Activated CD4-positive, alpha-beta T cell treated with anti-CD3 and anti-CD28 coated beads, Interleukin-2, Interleukin-6, amounts not matched to agents 100 ng/mL and 50 ng/mL, durations not matched to agents 16 hours and 8 hours (primary cell): ENCODE measurements around the gene WDR93.

Experiments
- DNase-seq: peaks from one replicate; pipeline ENCODE4 v3.0.0-alpha.2; 2020

The WDR93 gene

DNA sequence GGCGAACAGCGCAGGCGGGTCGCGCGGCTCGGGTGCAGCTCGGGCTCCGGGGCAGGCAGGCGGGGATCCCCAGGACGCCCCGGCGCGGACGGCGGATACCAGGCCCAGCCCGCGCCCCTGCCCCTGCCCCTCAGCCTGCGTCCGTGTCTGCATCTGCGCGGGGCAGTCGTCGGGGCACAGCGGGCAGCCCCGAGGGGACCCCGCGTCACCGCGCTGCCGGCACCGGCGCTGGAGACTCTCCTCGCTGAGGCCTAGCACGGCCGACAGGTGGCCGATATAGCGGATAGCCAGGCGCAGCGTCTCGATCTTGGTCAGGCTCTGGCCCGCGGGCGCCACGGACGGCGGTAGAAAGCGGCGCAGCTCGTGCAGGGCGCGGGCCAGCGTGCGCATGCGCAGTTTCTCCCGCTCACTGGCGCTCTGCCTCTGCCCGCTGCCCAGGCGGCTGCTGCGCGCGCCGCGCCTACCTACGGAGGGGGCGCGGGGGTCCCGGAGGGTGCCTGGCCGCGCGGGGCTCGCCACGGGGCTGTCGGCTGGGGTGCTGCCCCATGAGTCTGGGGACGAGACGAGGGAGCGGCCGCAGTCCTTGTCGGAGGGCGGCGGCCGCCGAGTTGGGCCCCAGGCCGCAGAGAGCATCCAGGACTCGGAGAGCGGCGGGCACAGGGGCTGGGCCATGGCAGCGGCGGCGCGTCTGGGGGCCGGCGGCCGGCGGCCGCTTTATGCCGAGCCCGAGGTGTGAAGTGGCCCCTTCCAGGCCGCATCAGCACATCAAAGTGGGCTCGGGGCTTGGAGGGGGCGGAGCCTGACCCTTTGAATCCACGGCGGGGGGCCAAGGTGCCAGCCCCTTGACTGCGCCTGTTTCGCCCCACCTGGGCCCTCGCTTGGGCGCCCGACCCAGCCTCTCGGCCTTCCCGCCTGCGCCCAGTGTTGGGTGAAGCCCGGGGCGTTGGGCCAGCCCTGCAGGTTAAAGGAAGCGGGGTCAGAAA lies 60.2 kb downstream of the WDR93 start, which contains the start of gene MESP1:
MESP1 (minus strand) TSS at position 690 of the 983 bp plus-strand sequence; CDS start at position 672, 18 bp downstream.
- DNase-seq: peak; percentile 92

DNA sequence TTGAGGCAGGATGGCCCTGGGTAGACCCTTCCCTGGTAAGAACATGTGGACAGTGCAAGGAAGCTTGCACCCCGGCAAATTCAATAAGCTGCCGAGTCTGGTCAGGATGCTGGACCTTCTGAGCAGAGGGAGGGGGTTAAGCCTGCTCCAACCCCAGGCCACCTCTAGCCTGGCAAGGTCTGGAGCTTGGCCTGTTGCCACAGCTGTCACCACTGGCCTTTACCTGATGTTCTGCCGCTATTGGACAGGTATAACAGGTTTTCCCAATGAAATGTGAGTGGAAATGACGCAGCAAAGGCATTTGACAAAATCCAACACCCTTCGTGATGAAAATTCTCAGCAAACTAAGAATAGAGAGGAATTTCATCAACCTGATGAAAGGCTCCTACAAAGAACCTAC lies 61.1 kb downstream of the WDR93 start:
- DNase-seq: no peak

- no peak for DNase-seq
Measured at GRCh38 chr15:89753855-89754254, 63.2 kb downstream of the WDR93 start.

DNA sequence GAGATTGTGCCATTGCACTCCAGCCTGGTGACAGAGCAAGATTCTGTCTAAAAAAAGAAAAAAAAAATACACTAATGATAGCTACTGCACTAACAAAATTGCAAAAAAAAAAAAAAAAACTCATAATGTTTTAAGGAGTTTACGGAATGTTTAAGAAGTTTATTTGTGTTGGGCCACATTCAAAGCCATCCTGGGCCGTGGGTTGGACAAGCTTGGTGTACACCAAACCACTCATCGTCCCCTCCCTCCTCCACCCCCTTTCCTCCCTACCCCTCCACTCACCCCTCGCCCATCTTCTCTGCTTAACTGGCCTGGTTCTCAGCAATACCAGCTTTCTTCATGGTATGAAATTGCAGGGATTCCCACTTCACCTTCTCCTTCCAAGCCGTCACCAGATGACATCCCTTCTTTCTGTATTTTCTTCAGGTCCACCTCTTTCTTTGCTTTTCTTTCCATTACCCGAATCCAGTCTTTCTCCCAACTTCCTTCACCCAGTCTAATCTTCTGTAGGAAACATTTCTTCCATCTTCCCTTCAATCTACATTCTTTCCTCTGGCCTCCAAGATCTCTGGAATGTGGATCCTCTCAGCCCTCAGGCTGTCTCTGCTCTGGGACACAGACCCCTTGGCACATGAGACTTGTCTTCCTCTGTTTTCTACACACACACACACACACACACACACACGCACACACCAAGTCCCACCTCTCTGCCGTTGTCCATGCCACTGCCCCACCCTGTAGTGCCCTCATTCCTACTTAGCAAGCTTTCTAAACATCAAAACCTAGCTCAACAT lies 63.9 kb downstream of the WDR93 start:
- no peak for DNase-seq

GRCh38 chr15:89755701-89756100 lies 65.1 kb downstream of the WDR93 start:
- DNase-seq: no peak

- DNase-seq: no peak
Measured at GRCh38 chr15:89756897-89757296, 66.3 kb downstream of the WDR93 start.

DNA sequence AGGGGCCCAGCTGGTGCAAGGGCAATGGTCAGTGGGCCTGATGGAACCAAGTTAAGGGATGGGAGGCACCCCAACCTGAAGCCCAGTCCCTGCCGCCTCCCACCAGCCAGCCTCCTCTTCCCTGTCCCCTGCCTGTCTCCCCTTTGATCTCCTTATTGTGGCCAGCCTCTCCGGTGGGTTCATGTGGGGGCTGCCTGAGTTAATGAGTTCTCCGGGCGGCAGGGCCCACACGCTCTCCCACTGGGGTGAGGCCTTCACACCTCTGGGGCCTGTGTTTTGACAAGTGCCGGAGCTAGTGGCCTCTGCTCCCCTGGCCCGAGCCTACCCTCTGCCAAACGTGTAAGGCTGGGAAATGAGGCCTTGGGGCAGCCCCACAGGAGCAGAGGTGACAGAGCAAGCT lies 67.7 kb downstream of the WDR93 start:
- DNase-seq: no peak

- DNase-seq: no peak
Measured at GRCh38 chr15:89758981-89759380, 68.4 kb downstream of the WDR93 start.

DNA sequence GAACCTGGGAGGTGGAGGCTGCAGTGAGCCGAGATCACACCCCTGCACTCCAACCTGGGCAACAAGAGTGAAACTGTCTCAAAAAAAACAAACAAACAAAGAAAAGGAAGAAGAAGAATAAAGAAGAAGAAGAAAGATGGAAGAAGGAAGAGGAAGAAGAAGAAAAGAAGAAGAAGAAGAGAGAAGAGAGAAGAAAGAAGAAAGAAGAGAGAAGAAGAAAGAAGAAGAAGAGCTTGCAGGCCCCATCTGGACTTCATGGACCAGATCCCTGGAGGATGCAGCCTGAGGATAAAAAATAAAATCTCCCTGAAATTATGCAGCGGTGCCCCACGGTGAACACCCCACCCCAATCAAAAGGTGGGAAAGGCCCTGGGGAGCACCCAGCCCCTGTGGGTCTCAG lies 69.2 kb downstream of the WDR93 start:
- DNase-seq: no peak

GRCh38 chr15:89760303-89761008 lies 69.8 kb downstream of the WDR93 start:
- DNase-seq: peak; percentile 85

DNA sequence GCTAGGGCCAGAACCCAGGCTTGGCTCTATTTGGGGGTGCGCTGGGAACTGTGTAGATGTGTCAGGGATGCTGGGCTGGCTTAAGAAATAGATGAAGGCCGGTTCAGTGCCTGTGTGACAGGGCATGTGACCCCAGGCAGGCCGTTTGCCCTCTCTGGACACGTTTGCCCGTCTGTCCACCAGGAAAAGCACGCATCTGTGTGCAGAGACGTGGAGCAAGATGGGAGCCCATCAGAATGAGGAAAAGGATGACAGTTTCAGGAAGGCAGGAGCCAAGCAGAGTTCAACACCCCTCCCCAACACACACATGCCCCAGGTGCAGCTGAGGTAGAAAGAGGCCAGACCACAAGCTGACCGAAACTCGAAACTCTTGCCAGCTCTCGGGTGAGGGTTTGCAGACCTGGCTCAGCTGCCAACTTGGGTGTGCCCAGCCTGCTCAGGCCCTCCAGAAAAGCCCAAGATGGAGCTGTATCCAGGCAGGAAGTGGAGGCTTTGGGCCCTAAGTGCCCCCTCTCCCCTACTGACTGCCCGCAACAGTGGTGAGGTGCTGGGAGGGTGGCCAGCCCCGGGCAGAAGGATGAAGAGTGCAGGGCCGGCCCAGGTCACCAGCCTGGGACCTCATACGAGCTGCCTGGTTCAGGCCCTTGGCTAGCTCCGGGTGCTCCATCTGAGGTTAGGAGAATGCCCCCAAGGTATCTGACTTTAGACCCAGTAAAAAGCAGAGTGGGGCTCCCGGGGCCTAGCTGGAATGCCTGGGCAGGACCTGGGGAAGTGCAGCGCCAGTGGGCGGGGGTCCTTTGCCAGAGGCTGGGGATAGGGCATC lies 70.6 kb downstream of the WDR93 start:
- no peak for DNase-seq

- no peak for DNase-seq
Measured at GRCh38 chr15:89761929-89762328, 71.3 kb downstream of the WDR93 start.

DNA sequence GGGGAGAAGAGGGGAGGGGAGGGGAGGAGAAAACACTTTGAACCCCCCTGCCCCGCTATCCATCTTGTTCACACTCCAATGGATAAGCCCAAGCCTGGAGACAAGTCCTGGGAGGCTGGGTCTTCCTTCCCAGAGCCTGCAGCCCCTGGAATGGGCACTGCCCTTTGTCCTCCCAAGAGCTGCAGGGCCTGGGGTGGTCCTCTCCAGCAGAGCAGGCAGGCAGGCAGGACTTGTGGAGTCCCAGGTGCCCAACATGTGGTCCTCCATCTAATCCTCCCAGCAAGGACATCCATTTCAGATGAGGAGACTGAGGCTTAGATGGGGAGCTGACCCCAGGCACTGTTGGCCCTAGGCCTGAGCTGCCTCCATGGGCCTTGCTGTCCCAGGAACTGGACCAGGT lies 75.1 kb downstream of the WDR93 start:
- DNase-seq: no peak

GRCh38 chr15:89766357-89767311 lies 76.0 kb downstream of the WDR93 start:
- no peak for DNase-seq

DNA sequence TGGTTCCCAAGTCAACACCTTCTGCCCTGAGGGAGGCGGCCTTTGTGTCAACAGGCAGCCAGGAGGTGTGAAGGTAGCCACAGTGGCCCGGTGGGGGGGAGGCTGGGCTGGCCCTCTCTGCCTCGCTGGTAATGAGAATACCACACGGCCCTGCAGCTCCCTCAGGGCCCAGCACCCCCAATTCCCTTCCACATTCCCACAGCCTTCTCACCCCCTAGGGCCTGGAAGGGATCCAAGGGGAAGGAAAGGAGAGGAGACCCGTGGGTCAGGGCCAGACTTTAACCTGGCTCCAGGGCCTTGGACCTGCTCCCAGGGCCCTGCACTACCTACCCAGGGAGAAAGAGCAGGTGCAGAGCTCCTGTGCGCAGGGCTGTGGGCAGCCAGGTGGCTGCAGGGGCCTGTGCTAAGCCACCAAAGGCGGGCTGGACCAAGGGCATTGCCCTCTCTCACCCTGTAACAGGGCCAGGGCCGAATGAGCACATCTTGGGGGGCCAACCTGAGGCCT lies 76.9 kb downstream of the WDR93 start:
- DNase-seq: no peak

GRCh38 chr15:89768071-89768500 lies 77.5 kb downstream of the WDR93 start:
- no peak for DNase-seq

DNA sequence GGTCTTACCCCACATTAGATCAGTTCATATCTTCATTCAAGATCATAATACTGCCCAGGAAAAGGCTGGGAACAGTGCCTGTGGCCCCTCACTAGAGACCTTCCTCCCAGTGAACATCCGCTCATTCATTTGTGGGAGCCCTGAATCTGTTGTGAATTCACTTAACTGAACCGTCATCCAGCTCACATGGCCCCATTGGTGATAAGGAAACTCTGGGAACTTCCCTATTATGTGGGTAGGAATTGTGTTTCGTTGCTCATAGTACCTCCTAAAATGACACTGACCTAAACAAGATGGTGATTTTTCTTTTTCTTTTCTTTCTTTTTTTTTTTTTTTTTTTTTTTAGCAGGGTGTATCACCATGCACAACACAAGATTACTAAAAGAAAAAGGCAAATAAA lies 78.8 kb downstream of the WDR93 start:
- DNase-seq: no peak

DNA sequence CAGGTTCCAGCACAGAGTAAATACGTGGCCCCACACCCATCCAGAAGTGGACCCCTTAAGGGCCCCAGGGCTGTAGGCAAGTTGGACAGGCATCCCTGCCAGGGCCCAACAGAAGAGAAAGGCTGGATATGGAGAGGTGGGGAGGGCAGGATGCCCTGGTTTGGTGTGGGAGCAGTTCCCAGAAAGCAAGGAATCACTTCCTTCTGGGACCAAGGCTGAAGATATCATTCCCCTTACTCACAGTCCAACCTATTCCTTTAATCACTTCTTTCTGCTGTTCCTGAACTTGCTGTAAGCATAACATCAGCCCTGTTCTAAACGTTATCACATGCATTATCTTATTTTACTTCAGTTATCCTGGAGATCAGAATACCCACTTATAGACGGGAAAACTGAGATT lies 79.4 kb downstream of the WDR93 start:
- no peak for DNase-seq

DNA sequence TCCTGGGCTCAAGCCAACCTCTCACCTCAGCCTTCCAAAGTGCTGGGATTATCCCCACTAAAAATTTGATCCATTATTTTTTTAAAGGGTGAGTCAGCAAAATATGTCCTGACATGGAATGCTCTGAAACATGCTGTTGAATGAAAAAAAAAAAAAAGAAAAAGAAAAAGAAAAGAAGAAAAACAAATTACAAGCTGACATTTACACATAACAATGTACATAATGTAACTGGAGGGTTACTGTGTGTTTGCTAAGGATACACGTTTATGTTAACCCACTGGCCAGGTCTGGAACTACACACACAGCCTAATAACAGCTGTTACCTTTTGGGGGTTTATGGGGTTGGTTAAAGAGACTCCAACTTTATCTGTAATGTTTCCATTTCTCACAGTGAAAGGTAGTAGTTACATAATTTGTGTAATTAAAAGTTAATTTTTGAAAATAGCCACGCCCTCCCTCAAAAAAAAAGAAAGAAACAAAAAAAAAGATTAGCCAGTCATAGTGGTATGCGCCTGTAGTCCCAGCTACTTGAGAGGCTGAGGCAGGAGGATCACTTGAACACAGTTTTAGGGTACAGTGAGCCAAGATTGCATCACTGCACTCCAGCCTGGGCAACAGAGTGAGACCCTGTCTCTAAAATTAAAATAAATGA lies 82.4 kb downstream of the WDR93 start:
- no peak for DNase-seq

DNA sequence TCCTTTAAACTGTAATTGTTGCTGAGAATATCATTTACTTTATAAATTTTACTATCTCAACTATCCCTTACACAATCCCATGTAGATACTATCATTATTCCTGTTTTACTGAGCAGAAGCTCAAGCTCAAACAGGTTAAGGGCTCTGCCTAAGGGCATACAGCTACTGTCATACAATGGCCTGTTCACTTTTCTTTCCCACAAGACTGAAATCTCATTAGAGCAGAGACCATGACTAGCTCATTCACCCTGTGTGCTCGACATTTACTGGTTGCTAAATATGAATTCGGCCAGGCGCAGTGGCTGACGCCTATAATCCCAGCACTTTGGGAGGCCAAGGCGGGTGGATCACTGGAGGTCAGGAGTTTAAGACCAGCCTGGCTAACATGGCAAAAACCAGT lies 83.9 kb downstream of the WDR93 start:
- DNase-seq: no peak
